Trophoblast cell (in vitro differentiated cells and primary cell): ENCODE measurements around the gene KICS2.
A peak's percentile ranks its signal among the peaks of the same experiment; 100 is the strongest.
"Not testable (repeated sequence)": the region's sequence is repeated elsewhere in the genome, so short reads cannot be mapped to it uniquely, and the experiment has no call there.

ENCODE experiments used
- DNase-seq, 2 donors: peaks; one replicate each; pipeline ENCODE4 v3.0.0-alpha.2; 2016
- H2AFZ ChIP-seq: 2 replicates; pipeline ENCODE4 v1.6.1; 2013; ENCODE audit warnings: low read length, moderate library complexity, mild to moderate bottlenecking; ENCODE audit not compliant: insufficient read depth, poor library complexity
- H2AK5ac ChIP-seq: 2 replicates; pipeline ENCODE4 v1.6.1; 2013; ENCODE audit warnings: mild to moderate bottlenecking, low read length
- H2BK120ac ChIP-seq: 2 replicates; pipeline ENCODE4 v1.6.1; 2013; ENCODE audit warnings: low read length, mild to moderate bottlenecking, moderate library complexity; ENCODE audit not compliant: insufficient read depth, poor library complexity
- H2BK12ac ChIP-seq: 2 replicates; pipeline ENCODE4 v1.6.1; 2013; ENCODE audit warnings: mild to moderate bottlenecking, low read length, moderate library complexity
- H2BK5ac ChIP-seq: 2 replicates; pipeline ENCODE4 v1.6.1; 2013; ENCODE audit warnings: low read length, low read depth, moderate library complexity, mild to moderate bottlenecking; ENCODE audit not compliant: poor library complexity
- H3K14ac ChIP-seq: 2 replicates; pipeline ENCODE4 v1.6.1; 2013; ENCODE audit warnings: mild to moderate bottlenecking, low read length
- H3K18ac ChIP-seq: 2 replicates; pipeline ENCODE4 v1.6.1; 2013; ENCODE audit warnings: mild to moderate bottlenecking, low read length
- H3K23ac ChIP-seq: 2 replicates; pipeline ENCODE4 v1.6.1; 2013; ENCODE audit warnings: low read length
- H3K27ac ChIP-seq: 2 replicates; pipeline ENCODE4 v1.5.1; 2013; ENCODE audit warnings: low read depth, mild to moderate bottlenecking, inconsistent platforms, low read length, moderate library complexity
- H3K27me3 ChIP-seq: 2 replicates; pipeline ENCODE4 v1.6.1; 2013; ENCODE audit warnings: inconsistent platforms, mild to moderate bottlenecking, low read length, moderate library complexity; ENCODE audit not compliant: insufficient read depth
- H3K36me3 ChIP-seq, 2 experiments: 1 replicate in 1 of 2; 2 replicates in 1 of 2; pipeline ENCODE4 v1.6.1; 2013; ENCODE audit warnings: low read length in 2 of 2, mild to moderate bottlenecking in 2 of 2, moderate library complexity in 1 of 2; ENCODE audit not compliant: insufficient read depth in 2 of 2, control insufficient read depth in 1 of 2
- H3K4ac ChIP-seq: 2 replicates; pipeline ENCODE4 v1.6.1; 2013; ENCODE audit warnings: low read depth, mild to moderate bottlenecking, low read length, moderate library complexity
- H3K4me1 ChIP-seq, 2 experiments: 1 replicate in 1 of 2; 2 replicates in 1 of 2; pipeline ENCODE4 v1.6.1; 2013; ENCODE audit warnings: low read length in 2 of 2, mild to moderate bottlenecking in 2 of 2, moderate library complexity in 1 of 2; ENCODE audit not compliant: insufficient read depth in 2 of 2, control insufficient read depth in 1 of 2
- H3K4me2 ChIP-seq: 2 replicates; pipeline ENCODE4 v1.6.1; 2013; ENCODE audit warnings: inconsistent platforms, mild to moderate bottlenecking, low read length, moderate library complexity
- H3K4me3 ChIP-seq: 2 replicates; pipeline ENCODE4 v1.5.1; 2013; ENCODE audit warnings: mild to moderate bottlenecking, low read depth, low read length, inconsistent platforms
- H3K79me1 ChIP-seq: one replicate; pipeline ENCODE4 v1.6.1; 2013; ENCODE audit warnings: low read length
- H3K79me2 ChIP-seq: 2 replicates; pipeline ENCODE4 v1.6.1; 2013; ENCODE audit warnings: low read length, mild to moderate bottlenecking; ENCODE audit not compliant: control insufficient read depth, insufficient read depth, poor library complexity
- H3K9ac ChIP-seq: 2 replicates; pipeline ENCODE4 v1.6.1; 2013; ENCODE audit warnings: mild to moderate bottlenecking, low read length
- H3K9me3 ChIP-seq: 2 replicates; pipeline ENCODE4 v1.6.1; 2013; ENCODE audit warnings: low read depth, mild to moderate bottlenecking, control low read depth, inconsistent platforms, low read length; ENCODE audit not compliant: insufficient read depth
- H4K12ac ChIP-seq: 2 replicates; pipeline ENCODE4 v1.6.1; 2013; ENCODE audit warnings: low read depth, mild to moderate bottlenecking, low read length, moderate library complexity
- H4K8ac ChIP-seq: 2 replicates; pipeline ENCODE4 v1.6.1; 2013; ENCODE audit warnings: low read depth, mild to moderate bottlenecking, low read length, moderate library complexity
- H4K91ac ChIP-seq: one replicate; pipeline ENCODE4 v1.6.1; 2013; ENCODE audit warnings: low read depth, mild to moderate bottlenecking, low read length, moderate library complexity
- WGBS: extraction: QIAGEN DNeasy Blood & Tissue Kit; methylation state at CpG from one replicate; pipeline ENCODE4 v1.1.7; 2013; ENCODE audit warnings: missing lambda C conversion rate; ENCODE audit not compliant: insufficient read length, insufficient coverage; ENCODE audit errors: extremely low coverage; 5-methylcytosine and 5-hydroxymethylcytosine counted together

The KICS2 gene

GRCh38 chr12:64219145-64219544 lies 3.0 kb downstream of the KICS2 start:
- Histone ChIP-seq H3K18ac (no peak overlapping the region), H3K27ac (no peak overlapping the region), H2BK5ac (no peak overlapping the region), H2BK12ac (no peak overlapping the region), H3K79me1 (peaks cover 2% of the 10 kb centered on the region), H4K91ac (no peak overlapping the region), H3K23ac (no peak overlapping the region), H3K4me1 (no peaks in the 10 kb centered on the region), H2AFZ (no peak overlapping the region), H3K4ac (no peak overlapping the region), H3K9ac (no peak overlapping the region), H4K12ac (no peak overlapping the region), H3K27me3 (no peaks in the 10 kb centered on the region), H4K8ac (no peak overlapping the region), H3K4me2 (no peak overlapping the region), H3K9me3 (no peaks in the 10 kb centered on the region), H2BK120ac (no peak overlapping the region), H3K36me3 (no peaks in the 10 kb centered on the region), H3K14ac (no peak overlapping the region), H2AK5ac (no peak overlapping the region), H3K79me2 (peaks cover 1% of the 10 kb centered on the region), H3K4me3 (no peak overlapping the region)
- WGBS: no CpG with 5 or more reads among the region's 2 CpGs
- DNase-seq: no peak

GRCh38 chr12:64218597-64218996 lies 3.5 kb downstream of the KICS2 start:
- WGBS: no CpG with 5 or more reads among the region's 5 CpGs

GRCh38 chr12:64217643-64218042 lies 4.5 kb downstream of the KICS2 start:
- not testable (repeated sequence) for H2AK5ac ChIP-seq, H4K12ac ChIP-seq, H4K91ac ChIP-seq, H2BK5ac ChIP-seq, H2AFZ ChIP-seq, H3K79me2 ChIP-seq, H3K18ac ChIP-seq, H3K9me3 ChIP-seq, H3K9ac ChIP-seq, H2BK120ac ChIP-seq, H3K23ac ChIP-seq, H2BK12ac ChIP-seq, H3K36me3 ChIP-seq, H3K79me1 ChIP-seq, H3K4me2 ChIP-seq, H3K4me1 ChIP-seq, H3K27ac ChIP-seq, DNase-seq, H3K4me3 ChIP-seq, H3K27me3 ChIP-seq, H3K14ac ChIP-seq, H3K4ac ChIP-seq, H4K8ac ChIP-seq
- no CpG with 5 or more reads among the region's 7 CpGs for WGBS

More at GRCh38 chr12:64218597-64218996, 3.5 kb downstream of the KICS2 start:
- Histone ChIP-seq H2BK120ac (no peak overlapping the region), H2BK12ac (no peak overlapping the region), H3K9me3 (no peaks in the 10 kb centered on the region), H2AFZ (no peak overlapping the region), H3K9ac (no peak overlapping the region), H3K4me1 (no peaks in the 10 kb centered on the region), H3K79me2 (peaks cover 1% of the 10 kb centered on the region), H4K8ac (no peak overlapping the region), H3K4me2 (no peak overlapping the region), H2BK5ac (no peak overlapping the region), H3K27ac (no peak overlapping the region), H3K18ac (no peak overlapping the region), H3K27me3 (no peaks in the 10 kb centered on the region), H3K79me1 (peaks cover 2% of the 10 kb centered on the region), H3K14ac (no peak overlapping the region), H4K12ac (no peak overlapping the region), H2AK5ac (no peak overlapping the region), H3K23ac (no peak overlapping the region), H3K4ac (no peak overlapping the region), H3K36me3 (no peaks in the 10 kb centered on the region), H4K91ac (no peak overlapping the region), H3K4me3 (no peak overlapping the region)
- DNase-seq: peak in 1 of 2 donors; percentile 1

GRCh38 chr12:64216239-64216638 lies 5.9 kb downstream of the KICS2 start:
- no peaks in the 10 kb centered on the region for H3K36me3 ChIP-seq
- no peaks in the 10 kb centered on the region for H3K79me2 ChIP-seq

More at GRCh38 chr12:64216239-64216638, 5.9 kb downstream of the KICS2 start:
- Histone ChIP-seq H3K4me2 (no peak overlapping the region), H3K4me1 (no peaks in the 10 kb centered on the region), H2BK12ac (no peak overlapping the region), H4K12ac (no peak overlapping the region), H2AFZ (no peak overlapping the region), H3K4me3 (no peak overlapping the region), H3K27ac (no peak overlapping the region), H3K14ac (no peak overlapping the region), H4K8ac (no peak overlapping the region), H3K9ac (no peak overlapping the region), H3K27me3 (no peaks in the 10 kb centered on the region), H2AK5ac (no peak overlapping the region), H4K91ac (no peak overlapping the region), H2BK120ac (no peak overlapping the region), H3K79me1 (no peaks in the 10 kb centered on the region), H3K23ac (no peak overlapping the region), H2BK5ac (no peak overlapping the region), H3K18ac (no peak overlapping the region), H3K9me3 (no peaks in the 10 kb centered on the region), H3K4ac (no peak overlapping the region)
- DNase-seq: no peak
